BLaER1 treated with 17β-estradiol and CSF1 and Interleukin-3, amounts not matched to agents 10 nM and 100 nM (cell line): ENCODE data around the gene MTG2.

Experiments
- H3K27ac ChIP-seq, 11 experiments: shearing (Covaris generic); formaldehyde crosslinking; 2 replicates each; pipeline ENCODE4 v1.8.1; 2022
- H3K27me3 ChIP-seq, 11 experiments: shearing (Covaris generic); formaldehyde crosslinking; 2 replicates each; pipeline ENCODE4 v1.8.1; 2022
- H3K36me3 ChIP-seq, 11 experiments: shearing (Covaris generic); formaldehyde crosslinking; 2 replicates each; pipeline ENCODE4 v1.8.1; 2022
- H3K4me1 ChIP-seq, 10 experiments: shearing (Covaris generic); formaldehyde crosslinking; 2 replicates each; pipeline ENCODE4 v1.8.1; 2022
- H3K4me2 ChIP-seq, 11 experiments: shearing (Covaris generic); formaldehyde crosslinking; 2 replicates each; pipeline ENCODE4 v1.8.1; 2022
- H3K4me3 ChIP-seq, 10 experiments: shearing (Covaris generic); formaldehyde crosslinking; 2 replicates each; pipeline ENCODE4 v1.8.1; 2022
- H3K9ac ChIP-seq, 11 experiments: shearing (Covaris generic); formaldehyde crosslinking; 2 replicates each; pipeline ENCODE4 v1.8.1; 2022
- H3K9me3 ChIP-seq, 11 experiments: shearing (Covaris generic); formaldehyde crosslinking; replicated peaks in 1 of 11; 2 replicates each; pipeline ENCODE4 v1.8.1; 2022
- H4K20me1 ChIP-seq, 11 experiments: shearing (Covaris generic); formaldehyde crosslinking; 2 replicates each; pipeline ENCODE4 v1.8.1; 2022
- Cebpa-rat ChIP-seq, 11 experiments: shearing (Covaris generic); IDR thresholded peaks; 2 replicates each; pipeline ENCODE4 v1.8.1; 2022

The MTG2 gene

GRCh38 chr20:62219101-62219991, 36.5 kb downstream of the MTG2 start:
- Histone ChIP-seq H3K4me2 (peak overlapping the region; percentile 88 to 99 (median 97)), H4K20me1 (peaks cover 0 to 99% (median 77%) of the 10 kb centered on the region in 11 experiments; a peak in 20 of 22 replicates), H3K9me3 (no peaks in the 10 kb centered on the region), H3K36me3 (no peaks in the 10 kb centered on the region), H3K4me3 (peak overlapping the region; percentile 50 to 71 (median 61)), H3K9ac (no peak overlapping the region), H3K27me3 (peaks cover 63 to 99% (median 78%) of the 10 kb centered on the region in 11 experiments), H3K4me1 (peaks cover 23 to 80% (median 72%) of the 10 kb centered on the region in 10 experiments; a peak in 19 of 20 replicates), H3K27ac (no peak overlapping the region)
- TF ChIP-seq Cebpa-rat (IDR thresholded peaks at IDR 0.05), result no peak

- peaks cover 63 to 99% (median 71%) of the 10 kb centered on the region in 11 experiments for H3K27me3 ChIP-seq
- H3K9ac ChIP-seq, result no peak within 1 kb of the TSS
- H3K4me3 ChIP-seq, result peak within 1 kb of the TSS; percentile 50 to 71 (median 61)
- no peaks in the 10 kb centered on the region for H3K9me3 ChIP-seq
- H3K4me2 ChIP-seq, result peak within 1 kb of the TSS; percentile 88 to 99 (median 97)
- H4K20me1 ChIP-seq, result peaks cover 0 to 99% (median 70%) of the 10 kb centered on the region in 11 experiments; a peak in 20 of 22 replicates
- no peaks in the 10 kb centered on the region for H3K36me3 ChIP-seq
- TF ChIP-seq Cebpa-rat (IDR thresholded peaks at IDR 0.05), result no peak
- no peak within 1 kb of the TSS for H3K27ac ChIP-seq
- peaks cover 20 to 80% (median 66%) of the 10 kb centered on the region in 10 experiments; a peak in 19 of 20 replicates for H3K4me1 ChIP-seq
These were observed 37.3 kb downstream of the MTG2 start, which contains the start of gene HRH3 for GRCh38 chr20:62219992-62220665. Gene HRH3, minus strand, starts transcription at chr20:62220278. Its CDS starts 308 bp downstream, at chr20:62219970.

- no peak overlapping the region for H3K9ac ChIP-seq
- H3K27me3 ChIP-seq, result peaks cover 63 to 99% (median 71%) of the 10 kb centered on the region in 11 experiments
- H4K20me1 ChIP-seq, result peaks cover 0 to 99% (median 64%) of the 10 kb centered on the region in 11 experiments; a peak in 20 of 22 replicates
- no peak for TF ChIP-seq Cebpa-rat (IDR thresholded peaks at IDR 0.05)
- H3K4me1 ChIP-seq, result peaks cover 19 to 80% (median 66%) of the 10 kb centered on the region in 10 experiments; a peak in 18 of 20 replicates
- H3K9me3 ChIP-seq, result no peaks in the 10 kb centered on the region
- peak overlapping the region in 2 of 10 experiments; percentile 61 to 64; a peak in 1 of 20 replicates for H3K4me3 ChIP-seq
- no peaks in the 10 kb centered on the region for H3K36me3 ChIP-seq
- H3K4me2 ChIP-seq, result peak overlapping the region; percentile 46 to 99 (median 96)
- H3K27ac ChIP-seq, result no peak overlapping the region
These were observed 38.1 kb downstream of the MTG2 start for GRCh38 chr20:62220666-62221568.

- Histone ChIP-seq H3K27ac (no peak overlapping the region), H3K9me3 (no peaks in the 10 kb centered on the region), H3K36me3 (no peaks in the 10 kb centered on the region), H3K9ac (no peak overlapping the region), H3K4me2 (no peak overlapping the region), H3K27me3 (peaks cover 60 to 92% (median 65%) of the 10 kb centered on the region in 11 experiments), H3K4me1 (peaks cover 18 to 80% (median 66%) of the 10 kb centered on the region in 10 experiments; a peak in 18 of 20 replicates), H4K20me1 (peaks cover 0 to 99% (median 59%) of the 10 kb centered on the region in 11 experiments; a peak in 20 of 22 replicates), H3K4me3 (no peak overlapping the region)
- no peak for TF ChIP-seq Cebpa-rat (IDR thresholded peaks at IDR 0.05)
These were observed 39.5 kb downstream of the MTG2 start for GRCh38 chr20:62222266-62222850.

GRCh38 chr20:62222972-62223371, 40.1 kb downstream of the MTG2 start:
- H3K4me1 ChIP-seq, result peaks cover 18 to 80% (median 66%) of the 10 kb centered on the region in 10 experiments; a peak in 18 of 20 replicates

GRCh38 chr20:62223571-62223970, 40.7 kb downstream of the MTG2 start:
- peaks cover 48 to 80% (median 53%) of the 10 kb centered on the region in 11 experiments for H3K27me3 ChIP-seq
- H3K9me3 ChIP-seq, result no peaks in the 10 kb centered on the region
- peak overlapping the region in 8 of 11 experiments; percentile 44 to 90 (median 64); a peak in 15 of 22 replicates for H3K4me2 ChIP-seq
- H3K4me1 ChIP-seq, result peaks cover 18 to 77% (median 61%) of the 10 kb centered on the region in 10 experiments; a peak in 18 of 20 replicates
- peaks cover 0 to 99% (median 47%) of the 10 kb centered on the region in 11 experiments; a peak in 20 of 22 replicates for H4K20me1 ChIP-seq
- no peak overlapping the region for H3K4me3 ChIP-seq
- H3K27ac ChIP-seq, result no peak overlapping the region
- H3K9ac ChIP-seq, result no peak overlapping the region
- no peaks in the 10 kb centered on the region for H3K36me3 ChIP-seq
- no peak for TF ChIP-seq Cebpa-rat (IDR thresholded peaks at IDR 0.05)

More at GRCh38 chr20:62222972-62223371, 40.1 kb downstream of the MTG2 start:
- no peak overlapping the region for H3K27ac ChIP-seq
- H3K9ac ChIP-seq, result no peak overlapping the region
- no peak for TF ChIP-seq Cebpa-rat (IDR thresholded peaks at IDR 0.05)
- H3K4me2 ChIP-seq, result peak overlapping the region in 5 of 11 experiments; percentile 46 to 80 (median 69); a peak in 7 of 22 replicates
- H3K9me3 ChIP-seq, result no peaks in the 10 kb centered on the region
- H3K36me3 ChIP-seq, result no peaks in the 10 kb centered on the region
- H3K4me3 ChIP-seq, result no peak overlapping the region
- peaks cover 54 to 86% (median 59%) of the 10 kb centered on the region in 11 experiments for H3K27me3 ChIP-seq
- H4K20me1 ChIP-seq, result peaks cover 0 to 99% (median 53%) of the 10 kb centered on the region in 11 experiments; a peak in 20 of 22 replicates

GRCh38 chr20:62224113-62224855, 41.5 kb downstream of the MTG2 start:
- peaks cover 41 to 73% (median 46%) of the 10 kb centered on the region in 11 experiments for H3K27me3 ChIP-seq
- H3K4me3 ChIP-seq, result no peak overlapping the region
- H3K27ac ChIP-seq, result no peak overlapping the region
- H3K4me2 ChIP-seq, result peak overlapping the region in 5 of 11 experiments; percentile 58 to 90 (median 76); a peak in 10 of 22 replicates
- H4K20me1 ChIP-seq, result peaks cover 0 to 95% (median 42%) of the 10 kb centered on the region in 11 experiments; a peak in 20 of 22 replicates
- TF ChIP-seq Cebpa-rat (IDR thresholded peaks at IDR 0.05), result no peak
- H3K36me3 ChIP-seq, result no peaks in the 10 kb centered on the region
- no peak overlapping the region for H3K9ac ChIP-seq
- no peaks in the 10 kb centered on the region for H3K9me3 ChIP-seq
- H3K4me1 ChIP-seq, result peaks cover 17 to 70% (median 55%) of the 10 kb centered on the region in 10 experiments; a peak in 18 of 20 replicates
